CD4-positive, alpha-beta T cell (primary cell): ENCODE data around the gene CAAP1. TPM values are rescaled to one million over a fixed set of nuclear protein-coding genes. Genes with fewer than 3 reads are reported as not detected.

Experiments used
- ATAC-seq: fragments of 200-7000 bp; cut with Tn5 transposase; one replicate; pipeline ENCODE4 v1.10.0; 2022; ENCODE audit warnings: mild to moderate bottlenecking; ENCODE audit not compliant: poor library complexity
- CTCF ChIA-PET: fragments of 350-600 bp; sonication (Branson Sonifier 250); formaldehyde crosslinking; loops from one replicate; lab custom pipeline; 2021; ENCODE audit warnings: antibody characterized with exemption, inconsistent platforms; lab: Charles Lee
- POLR2A ChIA-PET: fragments of 350-600 bp; sonication (Branson Sonifier 250); formaldehyde crosslinking; loops from one replicate; lab custom pipeline; 2021; ENCODE audit warnings: antibody characterized with exemption, inconsistent platforms; lab: Charles Lee
- DNase-seq, 14 experiments: peaks; one replicate each; pipeline ENCODE4 v3.0.0-alpha.2; 2013 to 2020; ENCODE audit warnings: mixed read lengths in 2 of 14
- H3K27ac ChIP-seq, 2 donors: one replicate each; pipeline versions ENCODE4 v1.5.1 to v1.7.0; 2013; ENCODE audit warnings: low read length in 2 of 2, low read depth in 1 of 2, mild to moderate bottlenecking in 1 of 2
- H3K27me3 ChIP-seq, 2 experiments: 1 replicate in 1 of 2; 2 replicates in 1 of 2; pipeline versions ENCODE4 v1.6.1 to v1.7.0; 2013; ENCODE audit warnings: low read length in 2 of 2, control low read depth in 1 of 2, mild to moderate bottlenecking in 1 of 2, moderate library complexity in 1 of 2; ENCODE audit not compliant: insufficient read depth in 2 of 2, control insufficient read depth in 1 of 2
- H3K36me3 ChIP-seq: one replicate; pipeline ENCODE4 v1.6.1; 2013; ENCODE audit warnings: low read length, control low read depth; ENCODE audit not compliant: insufficient read depth
- H3K4me1 ChIP-seq: one replicate; pipeline ENCODE4 v1.6.1; 2013; ENCODE audit warnings: low read length, control low read depth; ENCODE audit not compliant: insufficient read depth
- H3K4me3 ChIP-seq: one replicate; pipeline ENCODE4 v1.5.1; 2013; ENCODE audit warnings: mild to moderate bottlenecking, low read length, moderate library complexity
- H3K9me3 ChIP-seq, 2 experiments: 1 replicate in 1 of 2; 2 replicates in 1 of 2; pipeline versions ENCODE4 v1.6.1 to v1.7.0; 2013; ENCODE audit warnings: low read length in 2 of 2, mild to moderate bottlenecking in 2 of 2, control low read depth in 1 of 2, moderate library complexity in 1 of 2; ENCODE audit not compliant: control insufficient read depth in 1 of 2, insufficient read depth in 1 of 2
- H3K27ac Mint-ChIP-seq: one replicate; pipeline ENCODE4 v1.8.0; 2020; ENCODE audit warnings: mixed read lengths
- H3K27me3 Mint-ChIP-seq: one replicate; pipeline ENCODE4 v1.8.0; 2021; ENCODE audit warnings: mixed read lengths
- H3K36me3 Mint-ChIP-seq: one replicate; pipeline ENCODE4 v1.8.0; 2021; ENCODE audit warnings: low read depth, mixed read lengths
- H3K4me1 Mint-ChIP-seq: one replicate; pipeline ENCODE4 v1.8.0; 2021; ENCODE audit warnings: low read depth, mixed read lengths
- H3K4me3 Mint-ChIP-seq: one replicate; pipeline ENCODE4 v1.8.0; 2020; ENCODE audit warnings: mild to moderate bottlenecking, mixed read lengths
- H3K9me3 Mint-ChIP-seq: one replicate; pipeline ENCODE4 v1.8.0; 2020; ENCODE audit warnings: mixed read lengths
- intact Hi-C, 2 experiments: fragments of 100-400 bp; cut with DNase I in 1 of 2; cut with micrococcal nuclease in 1 of 2; formaldehyde crosslinking; loops; one replicate each; pipeline versions ENCODE4 v1.15.1 to v1.9.0; 2023 to 2025; cut with DNase I, micrococcal nuclease
- total RNA-seq, 174 experiments: library from RNA in 2 of 174; stranded (reverse) in 2 of 174; gene quantifications; one replicate each; pipeline ENCODE4 v1.2.3 and lab custom pipeline; 2021 to 2026
- TF ChIP-seq, protein P1 (sequence below): fragments of 200-600 bp; IDR thresholded peaks from one replicate; pipeline ENCODE4 v1.8.0; 2022; ENCODE audit warnings: antibody characterized with exemption, mild to moderate bottlenecking

Gene CAAP1
- total RNA-seq, 2 experiments from 2014 or later, result 11.4 to 12.8 TPM

DNA sequence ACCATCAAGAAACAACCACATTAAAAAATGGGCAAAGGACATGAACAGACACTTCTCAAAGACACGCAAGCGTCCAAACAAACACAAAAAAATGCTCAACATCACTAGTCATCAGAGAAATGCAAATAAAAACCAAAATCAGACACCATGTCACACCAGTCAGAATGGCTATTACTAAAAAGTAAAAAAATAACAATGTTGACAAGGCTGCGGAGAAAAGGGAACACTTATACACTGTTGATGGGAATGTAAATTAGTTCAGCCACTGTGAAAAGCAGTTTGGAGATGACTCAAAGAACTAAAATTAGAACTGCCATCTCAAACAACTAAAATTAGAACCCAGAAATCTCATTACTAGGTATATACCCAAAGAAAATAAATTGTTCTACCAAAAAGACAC is 80.4 kb downstream of the CAAP1 start:
- H3K36me3 ChIP-seq, result no peaks in the 10 kb centered on the region
- H3K4me1 ChIP-seq, result no peaks in the 10 kb centered on the region
- H3K4me3 ChIP-seq, result no peak overlapping the region
- ChIA-PET CTCF (no interaction called here), POLR2A (no interaction called here)
- Mint-ChIP-seq H3K27ac (no peak overlapping the region), H3K9me3 (no peaks in the 10 kb centered on the region), H3K27me3 (peaks cover 8% of the 10 kb centered on the region), H3K4me1 (no peaks in the 10 kb centered on the region), H3K36me3 (no peaks in the 10 kb centered on the region), H3K4me3 (no peak overlapping the region)
- H3K27ac ChIP-seq, result no peak overlapping the region
- TF ChIP-seq, protein P1, sequence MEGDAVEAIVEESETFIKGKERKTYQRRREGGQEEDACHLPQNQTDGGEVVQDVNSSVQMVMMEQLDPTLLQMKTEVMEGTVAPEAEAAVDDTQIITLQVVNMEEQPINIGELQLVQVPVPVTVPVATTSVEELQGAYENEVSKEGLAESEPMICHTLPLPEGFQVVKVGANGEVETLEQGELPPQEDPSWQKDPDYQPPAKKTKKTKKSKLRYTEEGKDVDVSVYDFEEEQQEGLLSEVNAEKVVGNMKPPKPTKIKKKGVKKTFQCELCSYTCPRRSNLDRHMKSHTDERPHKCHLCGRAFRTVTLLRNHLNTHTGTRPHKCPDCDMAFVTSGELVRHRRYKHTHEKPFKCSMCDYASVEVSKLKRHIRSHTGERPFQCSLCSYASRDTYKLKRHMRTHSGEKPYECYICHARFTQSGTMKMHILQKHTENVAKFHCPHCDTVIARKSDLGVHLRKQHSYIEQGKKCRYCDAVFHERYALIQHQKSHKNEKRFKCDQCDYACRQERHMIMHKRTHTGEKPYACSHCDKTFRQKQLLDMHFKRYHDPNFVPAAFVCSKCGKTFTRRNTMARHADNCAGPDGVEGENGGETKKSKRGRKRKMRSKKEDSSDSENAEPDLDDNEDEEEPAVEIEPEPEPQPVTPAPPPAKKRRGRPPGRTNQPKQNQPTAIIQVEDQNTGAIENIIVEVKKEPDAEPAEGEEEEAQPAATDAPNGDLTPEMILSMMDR, result no peak
- intact Hi-C loops, result no loop called here
- no peak for ATAC-seq
- no peaks in the 10 kb centered on the region for H3K9me3 ChIP-seq
- peaks cover 0 to 4% of the 10 kb centered on the region in 2 experiments for H3K27me3 ChIP-seq
- no peak for DNase-seq

DNA sequence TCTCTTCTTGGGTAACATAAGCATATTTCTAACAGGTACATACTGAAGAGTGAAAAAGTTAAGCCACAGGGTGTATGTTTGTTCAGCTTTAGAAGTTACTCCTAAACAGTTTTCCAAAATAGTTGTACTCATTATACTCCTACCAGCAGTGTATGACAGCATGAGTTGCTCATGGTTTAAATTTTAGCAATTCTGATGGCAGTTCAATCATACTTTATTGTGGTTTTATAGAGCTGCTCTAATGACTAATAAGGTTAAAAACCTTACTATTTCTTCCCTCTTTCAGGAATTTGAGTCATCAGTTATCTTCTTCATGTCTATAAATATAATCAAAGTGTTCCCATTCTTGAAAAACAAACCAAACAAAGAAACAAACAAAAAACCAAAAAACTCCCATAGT is 81.5 kb downstream of the CAAP1 start:
- no peaks in the 10 kb centered on the region for H3K36me3 Mint-ChIP-seq
- H3K9me3 Mint-ChIP-seq, result no peaks in the 10 kb centered on the region
- ATAC-seq (no peak), DNase-seq (no peak)
- CTCF ChIA-PET, result no interaction called here
- intact Hi-C loops, result no loop called here
- no peak overlapping the region for H3K27ac Mint-ChIP-seq
- POLR2A ChIA-PET, result no interaction called here
- H3K27me3 ChIP-seq, result peaks cover 0 to 4% of the 10 kb centered on the region in 2 experiments
- peaks cover 8% of the 10 kb centered on the region for H3K27me3 Mint-ChIP-seq
- no peak overlapping the region for H3K27ac ChIP-seq
- no peaks in the 10 kb centered on the region for H3K9me3 ChIP-seq
- H3K4me3 ChIP-seq, result no peak overlapping the region
- H3K4me1 Mint-ChIP-seq, result no peaks in the 10 kb centered on the region
- TF ChIP-seq, protein P1, result no peak
- no peaks in the 10 kb centered on the region for H3K36me3 ChIP-seq
- no peak overlapping the region for H3K4me3 Mint-ChIP-seq
- H3K4me1 ChIP-seq, result no peaks in the 10 kb centered on the region

DNA sequence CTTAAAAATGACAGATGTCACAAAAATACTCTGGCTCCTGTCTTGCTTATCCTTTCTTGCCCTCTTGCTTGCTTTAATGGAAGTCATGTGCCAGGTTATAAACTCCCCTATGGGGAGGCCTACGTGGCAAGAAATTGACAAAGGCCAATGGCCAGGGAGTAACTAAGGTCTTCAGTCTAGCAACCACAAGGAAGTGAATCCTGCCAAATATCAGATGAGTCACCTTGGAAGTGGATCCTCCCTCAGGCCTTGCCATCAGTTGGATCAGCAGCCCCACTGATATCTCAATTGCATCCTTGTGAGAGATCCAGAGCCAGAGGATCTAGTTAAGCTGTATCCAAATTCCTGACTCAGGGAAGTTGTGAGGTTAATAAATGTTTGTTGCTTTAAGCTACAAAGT is 82.8 kb downstream of the CAAP1 start:
- peaks cover 8% of the 10 kb centered on the region for H3K27me3 Mint-ChIP-seq
- no peaks in the 10 kb centered on the region for H3K36me3 Mint-ChIP-seq
- no peaks in the 10 kb centered on the region for H3K4me1 ChIP-seq
- ChIA-PET POLR2A (no interaction called here), CTCF (no interaction called here)
- H3K4me3 ChIP-seq, result no peak overlapping the region
- H3K27ac ChIP-seq, result no peak overlapping the region
- H3K36me3 ChIP-seq, result no peaks in the 10 kb centered on the region
- ATAC-seq (no peak), DNase-seq (no peak)
- TF ChIP-seq, protein P1, result no peak
- H3K27ac Mint-ChIP-seq, result no peak overlapping the region
- intact Hi-C loops, result no loop called here
- H3K27me3 ChIP-seq, result peaks cover 0 to 4% of the 10 kb centered on the region in 2 experiments
- H3K4me3 Mint-ChIP-seq, result no peak overlapping the region
- no peaks in the 10 kb centered on the region for H3K9me3 ChIP-seq
- H3K4me1 Mint-ChIP-seq, result no peaks in the 10 kb centered on the region
- H3K9me3 Mint-ChIP-seq, result no peaks in the 10 kb centered on the region
